Lower leg skin (tissue), 4 donors: ENCODE measurements around the gene NTM. TPM values are rescaled to one million over a fixed set of nuclear protein-coding genes. Genes with fewer than 3 reads are reported as not detected.

Source experiments
- DNase-seq, 2 donors: peaks; one replicate each; pipeline ENCODE4 v3.0.0-alpha.2; 2019; ENCODE audit warnings: low spot score in 2 of 2
- H3K4me3 ChIP-seq: fragments of 200-600 bp; sonication (generic); 2 replicates; pipeline ENCODE4 v1.5.1; 2017; ENCODE audit warnings: mild to moderate bottlenecking, low read depth; ENCODE audit not compliant: poor library complexity, severe bottlenecking
- CTCF ChIP-seq, 3 donors: fragments of 450-650 bp; IDR thresholded peaks; one replicate each; pipeline ENCODE4 v1.5.1; 2016; ENCODE audit warnings: antibody characterized with exemption in 3 of 3, mild to moderate bottlenecking in 3 of 3, moderate library complexity in 2 of 3
- POLR2A ChIP-seq, 2 donors: fragments of 450-650 bp; IDR thresholded peaks; one replicate each; pipeline ENCODE4 v1.6.1; 2016 to 2017; ENCODE audit warnings: antibody characterized with exemption in 2 of 2, mild to moderate bottlenecking in 1 of 2, moderate library complexity in 1 of 2
- WGBS, 2 donors: methylation state at CpG; one replicate each; pipeline ENCODE4 v1.1.5; 2018; 5-methylcytosine and 5-hydroxymethylcytosine counted together
- intact Hi-C: fragments of 100-400 bp; cut with DNase I; formaldehyde crosslinking; loops from one replicate; pipeline ENCODE4 v1.15.0; 2023; ENCODE audit warnings: low total_unique reads
- total RNA-seq, 4 donors: library from RNA; depleted of rRNA; stranded (reverse); fragments of >200 nt; gene quantifications; one replicate each; pipeline ENCODE4 v1.1.0, GENCODE V29; 2016

Gene NTM
- total RNA-seq, 4 donors from 2014 or later: 2.8 to 5.7 (median 4.9) TPM

GRCh38 chr11:131877246-131877942, 507.0 kb downstream of the NTM start:
- WGBS, 2 donors: 73 to 79% methylated on average over 10 of the region's 10 CpGs
- intact Hi-C loops: no loop called here
- no peak for TF ChIP-seq CTCF (IDR thresholded peaks at IDR 0.05)
- no peak for TF ChIP-seq POLR2A (IDR thresholded peaks at IDR 0.05)
- no peak overlapping the region for H3K4me3 ChIP-seq
- DNase-seq: no peak

- intact Hi-C loops: no loop called here
- WGBS, 2 donors: 57 to 63% methylated on average over 3 of the region's 3 CpGs
- no peak overlapping the region for H3K4me3 ChIP-seq
- DNase-seq: no peak
- no peak for TF ChIP-seq POLR2A (IDR thresholded peaks at IDR 0.05)
- no peak for TF ChIP-seq CTCF (IDR thresholded peaks at IDR 0.05)
Observed at GRCh38 chr11:131880316-131880715, 509.9 kb downstream of the NTM start.

- intact Hi-C loops: no loop called here
- no peak for DNase-seq
- WGBS, 2 donors: 86 to 92% methylated on average over 6 of the region's 6 CpGs
Observed at GRCh38 chr11:131880976-131881375, 510.6 kb downstream of the NTM start.

GRCh38 chr11:131883332-131883731, 512.9 kb downstream of the NTM start:
- WGBS, 2 donors: 89 to 90% methylated on average over 6 of the region's 6 CpGs
- DNase-seq: no peak
- intact Hi-C loops: no loop called here
- TF ChIP-seq POLR2A (IDR thresholded peaks at IDR 0.05) (no peak), CTCF (IDR thresholded peaks at IDR 0.05) (no peak)
- no peak overlapping the region for H3K4me3 ChIP-seq

More at GRCh38 chr11:131880976-131881375, 510.6 kb downstream of the NTM start:
- H3K4me3 ChIP-seq: no peak overlapping the region
- TF ChIP-seq POLR2A (IDR thresholded peaks at IDR 0.05) (no peak), CTCF (IDR thresholded peaks at IDR 0.05) (no peak)

GRCh38 chr11:131884461-131885073, 514.2 kb downstream of the NTM start:
- intact Hi-C loops: no loop called here
- TF ChIP-seq POLR2A (IDR thresholded peaks at IDR 0.05) (no peak), CTCF (IDR thresholded peaks at IDR 0.05) (no peak)
- H3K4me3 ChIP-seq: no peak overlapping the region
- WGBS, 2 donors: 77 to 78% methylated on average over 8 of the region's 8 CpGs
- no peak for DNase-seq
